Esophagus squamous epithelium (tissue), 4 donors: Measurements from ENCODE around the gene USB1.

Experiments used
- POLR2A ChIP-seq, 4 donors: fragments of 450-650 bp; IDR thresholded peaks; one replicate each; pipeline ENCODE4 v1.6.1; 2017; ENCODE audit warnings: antibody characterized with exemption in 4 of 4, mild to moderate bottlenecking in 4 of 4, moderate library complexity in 3 of 4
- TF ChIP-seq, protein P1 (sequence below), 6 experiments: fragments of 450-650 bp in 4 of 6; fragments of 200-600 bp in 2 of 6; sonication (generic) in 2 of 6; IDR thresholded peaks; one replicate each; pipeline ENCODE4 v1.5.1; 2016 to 2019; ENCODE audit warnings: antibody characterized with exemption in 6 of 6, mild to moderate bottlenecking in 4 of 6, moderate library complexity in 4 of 6

DNA sequence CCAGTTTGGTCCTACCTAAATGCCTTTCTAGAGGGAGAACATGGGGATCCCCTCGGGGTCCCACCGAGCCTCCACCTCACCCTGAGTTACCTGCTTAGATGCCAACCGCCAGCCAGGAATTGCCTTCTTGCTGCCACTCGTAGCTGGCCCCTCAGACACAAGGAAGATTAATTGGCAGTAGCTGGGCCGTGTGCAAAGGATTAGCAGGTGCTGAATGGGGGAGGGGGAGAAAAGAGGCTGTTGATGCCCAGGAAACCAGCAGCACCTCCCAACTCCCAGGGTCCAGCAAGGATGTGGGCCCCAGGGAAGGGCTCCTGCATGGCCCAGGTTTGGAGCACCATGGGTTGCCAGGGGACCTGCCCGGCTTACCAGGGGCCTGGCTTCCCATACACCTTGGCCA is 30.2 kb upstream of the USB1 start, which contains the start of gene CNGB1:
- TF ChIP-seq POLR2A (IDR thresholded peaks at IDR 0.05), result no peak
- TF ChIP-seq, protein P1, sequence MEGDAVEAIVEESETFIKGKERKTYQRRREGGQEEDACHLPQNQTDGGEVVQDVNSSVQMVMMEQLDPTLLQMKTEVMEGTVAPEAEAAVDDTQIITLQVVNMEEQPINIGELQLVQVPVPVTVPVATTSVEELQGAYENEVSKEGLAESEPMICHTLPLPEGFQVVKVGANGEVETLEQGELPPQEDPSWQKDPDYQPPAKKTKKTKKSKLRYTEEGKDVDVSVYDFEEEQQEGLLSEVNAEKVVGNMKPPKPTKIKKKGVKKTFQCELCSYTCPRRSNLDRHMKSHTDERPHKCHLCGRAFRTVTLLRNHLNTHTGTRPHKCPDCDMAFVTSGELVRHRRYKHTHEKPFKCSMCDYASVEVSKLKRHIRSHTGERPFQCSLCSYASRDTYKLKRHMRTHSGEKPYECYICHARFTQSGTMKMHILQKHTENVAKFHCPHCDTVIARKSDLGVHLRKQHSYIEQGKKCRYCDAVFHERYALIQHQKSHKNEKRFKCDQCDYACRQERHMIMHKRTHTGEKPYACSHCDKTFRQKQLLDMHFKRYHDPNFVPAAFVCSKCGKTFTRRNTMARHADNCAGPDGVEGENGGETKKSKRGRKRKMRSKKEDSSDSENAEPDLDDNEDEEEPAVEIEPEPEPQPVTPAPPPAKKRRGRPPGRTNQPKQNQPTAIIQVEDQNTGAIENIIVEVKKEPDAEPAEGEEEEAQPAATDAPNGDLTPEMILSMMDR (IDR thresholded peaks at IDR 0.05), result no peak
